ENCODE results near the gene WBP11. TPM values are rescaled to one million over a fixed set of nuclear protein-coding genes. Genes with fewer than 3 reads are reported as not detected.

The WBP11 gene
- total RNA-seq, 1 experiment from 2014 or later: 47.3 TPM

DNA sequence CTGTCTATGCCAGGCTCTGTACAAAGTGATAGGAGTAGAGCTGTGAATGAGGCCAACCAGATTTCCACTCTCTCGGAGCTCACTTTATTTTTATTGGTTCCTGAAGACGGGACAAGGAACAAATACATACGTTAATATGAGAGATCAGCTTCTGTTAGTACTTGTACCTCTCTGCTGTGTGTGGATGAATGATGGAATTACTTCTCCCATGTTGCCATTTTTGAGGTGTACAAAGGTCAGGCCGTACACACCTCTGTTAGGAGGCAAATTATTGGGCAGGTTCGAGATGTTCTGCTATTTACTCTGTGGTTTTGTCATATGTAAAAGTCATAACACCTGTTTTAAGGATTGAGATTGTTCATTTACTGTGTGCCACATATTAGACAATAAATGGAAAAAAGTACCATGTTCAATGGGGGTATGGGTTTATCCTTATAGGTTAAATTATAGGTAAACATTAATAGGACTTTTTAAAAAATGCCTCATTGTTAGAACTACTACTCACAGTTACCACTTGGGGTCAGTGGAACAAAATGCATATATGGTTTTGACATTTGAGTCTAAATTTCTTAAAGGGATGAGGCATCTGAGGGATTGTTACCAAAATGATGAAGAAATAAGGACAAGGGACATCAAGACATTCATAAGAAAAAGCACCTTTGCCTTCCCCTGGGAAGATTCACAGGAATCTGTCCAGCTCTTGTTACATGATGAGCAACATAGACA lies 26.9 kb downstream of the WBP11 start:
- no peak for TF ChIP-seq TCF7L2 (IDR thresholded peaks at IDR 0.05; ENCODE audit: low read depth, low read length)
- TF ChIP-seq, protein P1, sequence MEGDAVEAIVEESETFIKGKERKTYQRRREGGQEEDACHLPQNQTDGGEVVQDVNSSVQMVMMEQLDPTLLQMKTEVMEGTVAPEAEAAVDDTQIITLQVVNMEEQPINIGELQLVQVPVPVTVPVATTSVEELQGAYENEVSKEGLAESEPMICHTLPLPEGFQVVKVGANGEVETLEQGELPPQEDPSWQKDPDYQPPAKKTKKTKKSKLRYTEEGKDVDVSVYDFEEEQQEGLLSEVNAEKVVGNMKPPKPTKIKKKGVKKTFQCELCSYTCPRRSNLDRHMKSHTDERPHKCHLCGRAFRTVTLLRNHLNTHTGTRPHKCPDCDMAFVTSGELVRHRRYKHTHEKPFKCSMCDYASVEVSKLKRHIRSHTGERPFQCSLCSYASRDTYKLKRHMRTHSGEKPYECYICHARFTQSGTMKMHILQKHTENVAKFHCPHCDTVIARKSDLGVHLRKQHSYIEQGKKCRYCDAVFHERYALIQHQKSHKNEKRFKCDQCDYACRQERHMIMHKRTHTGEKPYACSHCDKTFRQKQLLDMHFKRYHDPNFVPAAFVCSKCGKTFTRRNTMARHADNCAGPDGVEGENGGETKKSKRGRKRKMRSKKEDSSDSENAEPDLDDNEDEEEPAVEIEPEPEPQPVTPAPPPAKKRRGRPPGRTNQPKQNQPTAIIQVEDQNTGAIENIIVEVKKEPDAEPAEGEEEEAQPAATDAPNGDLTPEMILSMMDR (IDR thresholded peaks at IDR 0.05): peak; percentile 33; the same call in 1 of the 2 replicates
- ATAC-seq: no peak
- no TSS peak for BruUV-seq (replicated peaks)
- peaks cover 12% of the 10 kb centered on the region for H3K4me1 ChIP-seq (ENCODE audit: control insufficient read depth, insufficient read depth, low read length)
- H3K4me3 ChIP-seq (ENCODE audit: low read depth in 2 of 2, low read length in 2 of 2): peak overlapping the region; percentile 86 to 88
- H3K36me3 ChIP-seq (ENCODE audit: control insufficient read depth, insufficient read depth, low read length): no peaks in the 10 kb centered on the region; the same call in 1 of the 2 replicates
- CTCF ChIA-PET: interaction anchor here (0.6 kb wide), 1 partner anchor 220 kb away, joined by 3 read pairs; no protein-coding TSS in a partner anchor
- in situ Hi-C loops (cut with HindIII; ENCODE audit: low pct_unique_long_range_greater_than_20kb, low sequenced_read_pairs) (no loop called here), intact Hi-C loops (cut with micrococcal nuclease; ENCODE audit: unreplicated experiment) (no loop called here)
- H3K9me3 ChIP-seq (ENCODE audit: control insufficient read depth, insufficient read depth, low read depth, low read length): no peaks in the 10 kb centered on the region
- POLR2A ChIA-PET: no interaction called here
- peak overlapping the region; percentile 93 for H3K27ac ChIP-seq (ENCODE audit: low read length)
- no peaks in the 10 kb centered on the region for H3K27me3 ChIP-seq (ENCODE audit: control insufficient read depth, insufficient read depth, low read length)
- DNase-seq (ENCODE audit: low read depth, low spot score): no peak

DNA sequence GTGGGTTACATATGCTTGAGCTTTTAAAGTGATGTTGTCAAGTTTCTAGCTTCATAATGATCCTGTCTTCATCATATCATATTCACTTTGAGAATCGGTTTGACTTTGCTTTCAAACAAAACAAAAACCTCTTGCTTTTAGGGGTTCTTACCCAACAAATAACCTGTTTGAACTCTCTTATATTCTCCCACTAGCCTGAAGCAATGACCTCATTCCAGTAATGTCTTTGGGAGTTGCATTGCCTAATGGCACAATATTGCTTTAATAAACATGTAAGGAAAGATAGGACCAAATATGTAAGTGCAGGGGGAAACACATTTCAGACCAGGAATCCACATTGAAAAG lies 27.7 kb downstream of the WBP11 start:
- H3K9me3 ChIP-seq (ENCODE audit: control insufficient read depth, insufficient read depth, low read depth, low read length): no peaks in the 10 kb centered on the region
- no TSS peak for BruUV-seq (replicated peaks)
- no peaks in the 10 kb centered on the region for H3K27me3 ChIP-seq (ENCODE audit: control insufficient read depth, insufficient read depth, low read length)
- in situ Hi-C loops (cut with HindIII; ENCODE audit: low pct_unique_long_range_greater_than_20kb, low sequenced_read_pairs): no loop called here
- CTCF ChIA-PET: interaction anchor here (0.6 kb wide), 1 partner anchor 220 kb away, joined by 3 read pairs; no protein-coding TSS in a partner anchor
- H3K27ac ChIP-seq (ENCODE audit: low read length): peak overlapping the region; percentile 93
- H3K4me1 ChIP-seq (ENCODE audit: control insufficient read depth, insufficient read depth, low read length): peaks cover 12% of the 10 kb centered on the region
- ATAC-seq (no peak), DNase-seq (ENCODE audit: low read depth, low spot score) (no peak)
- TF ChIP-seq SIN3A (IDR thresholded peaks at IDR 0.05; ENCODE audit: borderline replicate concordance, insufficient read depth, low read depth, low read length) (no peak), POLR2AphosphoS5 (IDR thresholded peaks at IDR 0.05; ENCODE audit: low read depth, low read length) (no peak)
- intact Hi-C loops (cut with micrococcal nuclease; ENCODE audit: unreplicated experiment): no loop called here
- H3K4me3 ChIP-seq (ENCODE audit: low read depth in 2 of 2, low read length in 2 of 2): peak overlapping the region; percentile 86 to 88
- H3K36me3 ChIP-seq (ENCODE audit: control insufficient read depth, insufficient read depth, low read length): no peaks in the 10 kb centered on the region; the same call in none of the 2 replicates
- POLR2A ChIA-PET: interaction anchor here (0.6 to 0.7 kb wide), 2 partner anchors 71 to 197 kb away, joined by 3 to 4 read pairs; no protein-coding TSS in a partner anchor

DNA sequence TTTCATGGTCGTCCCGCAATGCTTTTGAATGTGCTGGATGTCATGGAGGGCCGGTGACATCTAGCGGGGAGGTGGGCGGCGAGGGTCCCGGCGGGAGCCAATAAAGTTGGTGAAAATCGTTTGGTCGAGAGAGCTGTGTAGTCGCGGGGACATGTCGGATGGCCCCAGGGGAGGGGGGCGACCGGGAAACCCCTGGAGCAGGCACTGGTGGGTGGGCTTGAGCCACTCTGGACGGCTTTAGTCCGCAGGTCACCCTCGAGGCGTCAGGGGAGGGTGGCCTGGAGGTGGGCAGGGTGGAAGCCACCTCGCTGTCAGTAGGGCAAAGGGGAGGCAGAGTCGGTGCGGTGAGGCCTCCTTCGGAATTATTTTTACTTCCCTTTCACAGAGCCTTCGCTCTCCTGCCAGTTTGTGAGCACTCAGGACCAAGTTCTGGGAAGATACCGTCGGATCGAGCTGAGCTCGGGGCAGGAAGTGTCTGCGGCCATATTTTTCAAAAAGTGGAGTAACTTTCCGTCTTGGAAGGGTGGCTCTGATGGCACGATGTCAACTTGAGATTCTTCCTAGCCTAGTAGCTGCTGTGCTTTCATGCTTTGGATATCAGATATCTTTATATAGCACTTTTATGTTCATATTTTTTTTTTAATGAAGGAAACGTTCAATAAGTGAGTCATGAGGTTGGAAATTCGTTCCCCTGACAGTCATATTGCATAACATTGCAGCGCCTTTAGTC lies 28.2 kb downstream of the WBP11 start:
- in situ Hi-C loops (cut with HindIII; ENCODE audit: low pct_unique_long_range_greater_than_20kb, low sequenced_read_pairs): no loop called here
- Histone ChIP-seq H3K4me1 (ENCODE audit: control insufficient read depth, insufficient read depth, low read length) (peaks cover 12% of the 10 kb centered on the region), H3K36me3 (ENCODE audit: control insufficient read depth, insufficient read depth, low read length) (no peaks in the 10 kb centered on the region; the same call in none of the 2 replicates), H3K27ac (ENCODE audit: low read length) (peak overlapping the region; percentile 93), H3K9me3 (ENCODE audit: control insufficient read depth, insufficient read depth, low read depth, low read length) (no peaks in the 10 kb centered on the region), H3K4me3 (ENCODE audit: low read depth in 2 of 2, low read length in 2 of 2) (peak overlapping the region; percentile 86 to 88), H3K27me3 (ENCODE audit: control insufficient read depth, insufficient read depth, low read length) (no peaks in the 10 kb centered on the region)
- BruUV-seq (replicated peaks): no TSS peak
- no peak for TF ChIP-seq POLR2AphosphoS5 (IDR thresholded peaks at IDR 0.05; ENCODE audit: low read depth, low read length)
- no peak for TF ChIP-seq TCF7L2 (IDR thresholded peaks at IDR 0.05; ENCODE audit: low read depth, low read length)
- TF ChIP-seq, protein P1 (IDR thresholded peaks at IDR 0.05): no peak
- TF ChIP-seq SIN3A (IDR thresholded peaks at IDR 0.05; ENCODE audit: borderline replicate concordance, insufficient read depth, low read depth, low read length): no peak; the same call in 1 of the 2 replicates
- TF ChIP-seq, protein P2, sequence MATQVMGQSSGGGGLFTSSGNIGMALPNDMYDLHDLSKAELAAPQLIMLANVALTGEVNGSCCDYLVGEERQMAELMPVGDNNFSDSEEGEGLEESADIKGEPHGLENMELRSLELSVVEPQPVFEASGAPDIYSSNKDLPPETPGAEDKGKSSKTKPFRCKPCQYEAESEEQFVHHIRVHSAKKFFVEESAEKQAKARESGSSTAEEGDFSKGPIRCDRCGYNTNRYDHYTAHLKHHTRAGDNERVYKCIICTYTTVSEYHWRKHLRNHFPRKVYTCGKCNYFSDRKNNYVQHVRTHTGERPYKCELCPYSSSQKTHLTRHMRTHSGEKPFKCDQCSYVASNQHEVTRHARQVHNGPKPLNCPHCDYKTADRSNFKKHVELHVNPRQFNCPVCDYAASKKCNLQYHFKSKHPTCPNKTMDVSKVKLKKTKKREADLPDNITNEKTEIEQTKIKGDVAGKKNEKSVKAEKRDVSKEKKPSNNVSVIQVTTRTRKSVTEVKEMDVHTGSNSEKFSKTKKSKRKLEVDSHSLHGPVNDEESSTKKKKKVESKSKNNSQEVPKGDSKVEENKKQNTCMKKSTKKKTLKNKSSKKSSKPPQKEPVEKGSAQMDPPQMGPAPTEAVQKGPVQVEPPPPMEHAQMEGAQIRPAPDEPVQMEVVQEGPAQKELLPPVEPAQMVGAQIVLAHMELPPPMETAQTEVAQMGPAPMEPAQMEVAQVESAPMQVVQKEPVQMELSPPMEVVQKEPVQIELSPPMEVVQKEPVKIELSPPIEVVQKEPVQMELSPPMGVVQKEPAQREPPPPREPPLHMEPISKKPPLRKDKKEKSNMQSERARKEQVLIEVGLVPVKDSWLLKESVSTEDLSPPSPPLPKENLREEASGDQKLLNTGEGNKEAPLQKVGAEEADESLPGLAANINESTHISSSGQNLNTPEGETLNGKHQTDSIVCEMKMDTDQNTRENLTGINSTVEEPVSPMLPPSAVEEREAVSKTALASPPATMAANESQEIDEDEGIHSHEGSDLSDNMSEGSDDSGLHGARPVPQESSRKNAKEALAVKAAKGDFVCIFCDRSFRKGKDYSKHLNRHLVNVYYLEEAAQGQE (IDR thresholded peaks at IDR 0.05; ENCODE audit: insufficient read depth in 1 of 2, low read depth in 2 of 2, low read length in 1 of 2): no peak
- POLR2A ChIA-PET: interaction anchor here (0.6 to 0.7 kb wide), 2 partner anchors 72 to 197 kb away, joined by 3 to 4 read pairs; no protein-coding TSS in a partner anchor
- intact Hi-C loops (cut with micrococcal nuclease; ENCODE audit: unreplicated experiment): no loop called here
- no peak for ATAC-seq
- no peak for DNase-seq (ENCODE audit: low read depth, low spot score)
- CTCF ChIA-PET: no interaction called here

All from Panc1 (cell line).